H9 (cell line): Measurements from ENCODE around the gene CXCL8. TPM values are rescaled to one million over a fixed set of nuclear protein-coding genes. Genes with fewer than 3 reads are reported as not detected.

Experiments
- DNase-seq: peaks from one replicate; pipeline ENCODE4 v3.0.0-alpha.2; 2017
- H2AFZ ChIP-seq: one replicate; pipeline ENCODE4 v1.6.1; 2013; ENCODE audit warnings: mild to moderate bottlenecking, low read length, control low read depth, moderate library complexity
- H2AK5ac ChIP-seq: 2 replicates; pipeline ENCODE4 v1.6.1; 2013; ENCODE audit warnings: low read length, control low read depth, mixed read lengths; ENCODE audit not compliant: insufficient read length
- H2BK120ac ChIP-seq: one replicate; pipeline ENCODE4 v1.6.1; 2013; ENCODE audit warnings: low read depth, mild to moderate bottlenecking, low read length, control low read depth, inconsistent platforms; ENCODE audit not compliant: poor library complexity, severe bottlenecking
- H2BK12ac ChIP-seq: 2 replicates; pipeline ENCODE4 v1.6.1; 2013; ENCODE audit warnings: low read length, control low read depth, mixed read lengths, low read depth; ENCODE audit not compliant: insufficient read length
- H2BK15ac ChIP-seq: 2 replicates; pipeline ENCODE4 v1.6.1; 2013; ENCODE audit warnings: low read depth, low read length, control low read depth
- H2BK20ac ChIP-seq: one replicate; pipeline ENCODE4 v1.6.1; 2013; ENCODE audit warnings: low read depth, mild to moderate bottlenecking, low read length, control low read depth, inconsistent platforms; ENCODE audit not compliant: poor library complexity, severe bottlenecking
- H2BK5ac ChIP-seq: 2 replicates; pipeline ENCODE4 v1.6.1; 2013; ENCODE audit warnings: low read length, control low read depth, mixed read lengths; ENCODE audit not compliant: insufficient read length
- H3K14ac ChIP-seq: 2 replicates; pipeline ENCODE4 v1.6.1; 2013; ENCODE audit warnings: low read length, control low read depth; ENCODE audit not compliant: insufficient read depth
- H3K18ac ChIP-seq: 2 replicates; pipeline ENCODE4 v1.6.1; 2013; ENCODE audit warnings: low read depth, mild to moderate bottlenecking, mixed read lengths, low read length, control low read depth; ENCODE audit not compliant: insufficient read length
- H3K23ac ChIP-seq: 2 replicates; pipeline ENCODE4 v1.6.1; 2013; ENCODE audit warnings: low read length, control low read depth, mixed read lengths, low read depth; ENCODE audit not compliant: insufficient read length
- H3K23me2 ChIP-seq: 2 replicates; pipeline ENCODE4 v1.6.1; 2013; ENCODE audit warnings: low read depth, mild to moderate bottlenecking, mixed read lengths, low read length, control low read depth; ENCODE audit not compliant: insufficient read length, poor library complexity, severe bottlenecking
- H3K27ac ChIP-seq: 2 replicates; pipeline ENCODE4 v1.5.1; 2013; ENCODE audit warnings: low read length, control low read depth, mixed read lengths, low read depth; ENCODE audit not compliant: insufficient read length
- H3K27me3 ChIP-seq: 2 replicates; pipeline ENCODE4 v1.6.1; 2013; ENCODE audit warnings: low read length, control low read depth, inconsistent platforms; ENCODE audit not compliant: insufficient read depth
- H3K4ac ChIP-seq: 2 replicates; pipeline ENCODE4 v1.6.1; 2013; ENCODE audit warnings: low read depth, mild to moderate bottlenecking, control low read depth, inconsistent platforms, low read length, moderate library complexity
- H3K4me1 ChIP-seq: 2 replicates; pipeline ENCODE4 v1.6.1; 2013; ENCODE audit warnings: low read length, control low read depth, inconsistent platforms; ENCODE audit not compliant: insufficient read depth
- H3K4me2 ChIP-seq: 2 replicates; pipeline ENCODE4 v1.6.1; 2013; ENCODE audit warnings: low read length, control low read depth, mixed read lengths; ENCODE audit not compliant: insufficient read length, insufficient read depth
- H3K56ac ChIP-seq: 2 replicates; pipeline ENCODE4 v1.6.1; 2013; ENCODE audit warnings: low read depth, mild to moderate bottlenecking, mixed read lengths, low read length, control low read depth; ENCODE audit not compliant: insufficient read length
- H3K79me1 ChIP-seq: 2 replicates; pipeline ENCODE4 v1.6.1; 2013; ENCODE audit warnings: low read depth, mild to moderate bottlenecking, moderate library complexity, low read length, control low read depth, inconsistent platforms; ENCODE audit not compliant: insufficient read depth, poor library complexity, severe bottlenecking
- H3K79me2 ChIP-seq: 2 replicates; pipeline ENCODE4 v1.6.1; 2013; ENCODE audit warnings: low read length, control low read depth, inconsistent platforms; ENCODE audit not compliant: insufficient read depth
- H3K9ac ChIP-seq: 2 replicates; pipeline ENCODE4 v1.6.1; 2013; ENCODE audit warnings: low read length, control low read depth, mixed read lengths; ENCODE audit not compliant: insufficient read length; ENCODE audit errors: extremely low read depth
- H3K9me3 ChIP-seq: one replicate; pipeline ENCODE4 v1.6.1; 2013; ENCODE audit warnings: low read depth, low read length, inconsistent platforms; ENCODE audit not compliant: control insufficient read depth
- H3T11ph ChIP-seq: one replicate; pipeline ENCODE4 v1.6.1; 2013; ENCODE audit warnings: mild to moderate bottlenecking, low read length, control low read depth, inconsistent platforms
- H4K20me1 ChIP-seq: one replicate; pipeline ENCODE4 v1.6.1; 2013; ENCODE audit not compliant: control insufficient read depth, insufficient read length, insufficient read depth
- H4K5ac ChIP-seq: 2 replicates; pipeline ENCODE4 v1.6.1; 2013; ENCODE audit warnings: low read depth, mild to moderate bottlenecking, mixed read lengths, low read length, control low read depth; ENCODE audit not compliant: insufficient read length
- H4K8ac ChIP-seq: replicated peaks from 2 replicates; pipeline ENCODE4 v1.6.1; 2013; ENCODE audit warnings: low read length, control low read depth, mixed read lengths, low read depth; ENCODE audit not compliant: insufficient read length
- H4K91ac ChIP-seq: 2 replicates; pipeline ENCODE4 v1.6.1; 2013; ENCODE audit warnings: low read depth, mild to moderate bottlenecking, moderate library complexity, mixed read lengths, low read length, control low read depth; ENCODE audit not compliant: insufficient read length
- H3K27ac Mint-ChIP-seq, 3 experiments: 2 replicates in 2 of 3; 3 replicates in 1 of 3; pipeline ENCODE4 v1.8.0; 2020 to 2021; ENCODE audit warnings: mixed read lengths in 3 of 3, mild to moderate bottlenecking in 1 of 3, moderate library complexity in 1 of 3
- H3K27me3 Mint-ChIP-seq: 2 replicates; pipeline ENCODE4 v1.8.0; 2021; ENCODE audit warnings: low read depth, mild to moderate bottlenecking, moderate library complexity, mixed read lengths
- H3K36me3 Mint-ChIP-seq, 3 experiments: 2 replicates in 2 of 3; 3 replicates in 1 of 3; pipeline ENCODE4 v1.8.0; 2020 to 2021; ENCODE audit warnings: low read depth in 3 of 3, mixed read lengths in 3 of 3; ENCODE audit not compliant: insufficient read depth in 1 of 3
- H3K4me1 Mint-ChIP-seq, 2 experiments: 2 replicates each; pipeline ENCODE4 v1.8.0; 2020; ENCODE audit warnings: mixed read lengths in 2 of 2
- H3K4me3 Mint-ChIP-seq, 2 experiments: 2 replicates in 1 of 2; 3 replicates in 1 of 2; pipeline ENCODE4 v1.8.0; 2020 to 2021; ENCODE audit warnings: mild to moderate bottlenecking in 2 of 2, mixed read lengths in 2 of 2, moderate library complexity in 1 of 2
- H3K9me3 Mint-ChIP-seq, 2 experiments: 2 replicates in 1 of 2; 3 replicates in 1 of 2; pipeline ENCODE4 v1.8.0; 2020; ENCODE audit warnings: mild to moderate bottlenecking in 2 of 2, mixed read lengths in 2 of 2, moderate library complexity in 1 of 2
- WGBS: extraction: QIAGEN DNeasy Blood & Tissue Kit; methylation state at CpG from one replicate; pipeline ENCODE4 v1.1.7; 2013; ENCODE audit warnings: missing lambda C conversion rate, low lambda C conversion rate, mixed read lengths; ENCODE audit not compliant: insufficient read length; ENCODE audit errors: extremely low coverage; 5-methylcytosine and 5-hydroxymethylcytosine counted together
- total RNA-seq: library from RNA; stranded (reverse); gene quantifications from 2 replicates; pipeline ENCODE4 v1.2.1, GENCODE V29; 2021
- TF ChIP-seq, protein P1 (sequence below): fragments of 200-600 bp; sonication (generic); conservative IDR thresholded peaks from 3 replicates; pipeline ENCODE4 v1.8.0; 2021; ENCODE audit warnings: antibody characterized with exemption, mild to moderate bottlenecking

The CXCL8 gene
- total RNA-seq, 1 experiment from 2014 or later = not detected

DNA sequence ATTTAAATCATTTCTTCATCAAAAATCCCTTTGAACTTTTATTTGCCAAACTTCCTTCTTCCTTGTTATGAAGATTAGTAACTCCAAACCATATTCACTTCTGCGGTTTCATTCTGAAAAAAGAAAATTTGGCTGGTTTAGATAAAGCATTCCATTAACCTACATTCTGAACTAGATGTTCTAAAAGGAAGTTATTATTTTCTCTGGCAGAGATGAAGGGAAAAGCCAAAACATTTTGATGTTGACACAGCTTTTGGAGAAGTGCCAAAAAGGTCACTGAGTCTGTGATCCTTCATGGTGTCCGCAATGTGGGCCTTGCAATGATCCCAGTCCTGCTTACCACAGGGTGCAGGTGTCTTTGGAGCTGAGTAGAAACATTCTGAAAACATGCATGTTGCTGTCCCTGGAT lies 36.0 kb downstream of the CXCL8 start:
- no peak overlapping the region for H2AK5ac ChIP-seq
- Mint-ChIP-seq H3K4me3 (no peak overlapping the region), H3K9me3 (no peaks in the 10 kb centered on the region; a peak in 1 of 5 replicates), H3K4me1 (no peaks in the 10 kb centered on the region), H3K27me3 (no peaks in the 10 kb centered on the region), H3K27ac (no peak overlapping the region), H3K36me3 (no peaks in the 10 kb centered on the region)
- no peak overlapping the region for H3K14ac ChIP-seq
- no peak overlapping the region for H3T11ph ChIP-seq
- H2BK15ac ChIP-seq = no peak overlapping the region
- H3K9ac ChIP-seq = no peak overlapping the region
- H3K56ac ChIP-seq = no peak overlapping the region
- no peak overlapping the region for H2BK12ac ChIP-seq
- no peak overlapping the region for H3K27ac ChIP-seq
- no peak overlapping the region for H2BK120ac ChIP-seq
- no peak overlapping the region for H4K91ac ChIP-seq
- H4K5ac ChIP-seq = no peak overlapping the region
- TF ChIP-seq, protein P1, sequence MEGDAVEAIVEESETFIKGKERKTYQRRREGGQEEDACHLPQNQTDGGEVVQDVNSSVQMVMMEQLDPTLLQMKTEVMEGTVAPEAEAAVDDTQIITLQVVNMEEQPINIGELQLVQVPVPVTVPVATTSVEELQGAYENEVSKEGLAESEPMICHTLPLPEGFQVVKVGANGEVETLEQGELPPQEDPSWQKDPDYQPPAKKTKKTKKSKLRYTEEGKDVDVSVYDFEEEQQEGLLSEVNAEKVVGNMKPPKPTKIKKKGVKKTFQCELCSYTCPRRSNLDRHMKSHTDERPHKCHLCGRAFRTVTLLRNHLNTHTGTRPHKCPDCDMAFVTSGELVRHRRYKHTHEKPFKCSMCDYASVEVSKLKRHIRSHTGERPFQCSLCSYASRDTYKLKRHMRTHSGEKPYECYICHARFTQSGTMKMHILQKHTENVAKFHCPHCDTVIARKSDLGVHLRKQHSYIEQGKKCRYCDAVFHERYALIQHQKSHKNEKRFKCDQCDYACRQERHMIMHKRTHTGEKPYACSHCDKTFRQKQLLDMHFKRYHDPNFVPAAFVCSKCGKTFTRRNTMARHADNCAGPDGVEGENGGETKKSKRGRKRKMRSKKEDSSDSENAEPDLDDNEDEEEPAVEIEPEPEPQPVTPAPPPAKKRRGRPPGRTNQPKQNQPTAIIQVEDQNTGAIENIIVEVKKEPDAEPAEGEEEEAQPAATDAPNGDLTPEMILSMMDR = no peak
- H3K79me1 ChIP-seq = no peaks in the 10 kb centered on the region
- no peak overlapping the region for H3K18ac ChIP-seq
- H3K4me1 ChIP-seq = no peaks in the 10 kb centered on the region
- no peaks in the 10 kb centered on the region for H3K23me2 ChIP-seq
- no peak for DNase-seq
- no peak overlapping the region for H3K23ac ChIP-seq
- no peak overlapping the region for H3K4ac ChIP-seq
- H3K9me3 ChIP-seq = no peaks in the 10 kb centered on the region
- no peak overlapping the region for H3K4me2 ChIP-seq
- no peaks in the 10 kb centered on the region for H4K20me1 ChIP-seq
- H2AFZ ChIP-seq = no peak overlapping the region
- no peak overlapping the region for H2BK20ac ChIP-seq
- no peaks in the 10 kb centered on the region for H3K27me3 ChIP-seq
- WGBS = no CpG with 5 or more reads among the region's 2 CpGs
- H4K8ac ChIP-seq = no peak overlapping the region
- no peaks in the 10 kb centered on the region for H3K79me2 ChIP-seq
- H2BK5ac ChIP-seq = no peak overlapping the region
